SIG-M5 treated with dmso at 0.1 percent for 504 hours (cell line): Measurements from ENCODE around the gene WWC1.
A peak's percentile ranks its signal among the peaks of the same experiment; 100 is the strongest.

Experiments used
- DNase-seq: peaks from one replicate; lab custom pipeline; 2025; ENCODE audit not compliant: unreplicated experiment; lab: John Stamatoyannopoulos, UW

Gene WWC1

GRCh38 chr5:168291342-168291963 is at the start of gene WWC1:
WWC1 (plus strand) TSS chr5:168291645; CDS start chr5:168292153, 508 bp downstream.
- DNase-seq, result peak; percentile 71

DNA sequence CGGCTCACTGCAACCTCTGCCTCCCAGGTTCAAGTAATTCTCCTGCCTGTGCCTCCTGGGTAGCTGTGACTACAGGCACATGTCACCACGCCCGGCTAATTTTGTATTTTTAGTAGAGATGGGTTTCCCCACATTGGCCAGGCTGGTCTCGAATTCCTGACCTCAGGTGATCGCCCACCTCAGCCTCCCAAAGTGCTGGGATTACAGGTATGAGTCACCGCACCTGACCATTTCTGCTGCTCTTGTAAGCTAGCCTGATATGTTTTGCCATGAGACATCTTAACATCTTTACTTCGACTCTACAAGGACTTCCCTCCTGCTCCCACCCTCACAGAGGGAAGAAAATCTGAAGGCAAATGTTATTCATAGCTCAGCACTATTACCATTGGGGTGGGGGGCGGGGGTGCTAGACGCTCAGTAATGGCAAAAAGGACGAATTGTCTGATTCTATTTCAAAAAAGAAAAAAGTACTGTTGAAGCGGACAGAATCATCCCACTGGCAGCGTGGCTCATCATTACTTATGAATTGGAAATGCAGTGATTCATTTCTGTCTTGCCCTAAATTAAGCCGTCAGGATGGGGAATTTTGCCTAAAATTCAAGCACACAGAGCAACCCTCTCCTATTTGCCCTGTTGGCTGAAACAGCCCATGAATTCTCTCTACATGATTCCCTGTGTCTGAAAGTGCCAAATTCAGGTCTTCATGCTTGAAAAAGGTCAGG is 46.4 kb upstream of the WWC1 start:
- no peak for DNase-seq

GRCh38 chr5:168249923-168250322 is 41.5 kb upstream of the WWC1 start:
- DNase-seq, result no peak

DNA sequence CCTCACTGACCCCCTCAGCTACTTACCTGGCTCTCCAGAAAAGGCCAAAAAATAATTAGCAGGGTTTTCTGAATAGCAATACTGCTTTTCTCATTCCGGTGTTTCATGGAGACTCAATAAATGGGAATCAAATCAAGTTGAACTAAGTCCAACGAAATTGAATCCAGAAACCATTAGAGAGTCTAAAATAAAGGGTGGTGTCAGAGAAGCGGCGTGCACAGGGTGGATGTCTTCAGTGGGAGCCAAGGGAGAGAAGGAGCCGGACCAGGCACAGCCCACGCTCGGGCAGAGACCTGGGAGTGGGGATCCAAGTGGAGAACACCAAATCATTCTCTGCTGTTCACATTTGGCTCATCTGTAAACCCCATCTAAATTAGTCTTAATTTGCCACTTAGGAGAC is 40.2 kb upstream of the WWC1 start:
- no peak for DNase-seq

DNA sequence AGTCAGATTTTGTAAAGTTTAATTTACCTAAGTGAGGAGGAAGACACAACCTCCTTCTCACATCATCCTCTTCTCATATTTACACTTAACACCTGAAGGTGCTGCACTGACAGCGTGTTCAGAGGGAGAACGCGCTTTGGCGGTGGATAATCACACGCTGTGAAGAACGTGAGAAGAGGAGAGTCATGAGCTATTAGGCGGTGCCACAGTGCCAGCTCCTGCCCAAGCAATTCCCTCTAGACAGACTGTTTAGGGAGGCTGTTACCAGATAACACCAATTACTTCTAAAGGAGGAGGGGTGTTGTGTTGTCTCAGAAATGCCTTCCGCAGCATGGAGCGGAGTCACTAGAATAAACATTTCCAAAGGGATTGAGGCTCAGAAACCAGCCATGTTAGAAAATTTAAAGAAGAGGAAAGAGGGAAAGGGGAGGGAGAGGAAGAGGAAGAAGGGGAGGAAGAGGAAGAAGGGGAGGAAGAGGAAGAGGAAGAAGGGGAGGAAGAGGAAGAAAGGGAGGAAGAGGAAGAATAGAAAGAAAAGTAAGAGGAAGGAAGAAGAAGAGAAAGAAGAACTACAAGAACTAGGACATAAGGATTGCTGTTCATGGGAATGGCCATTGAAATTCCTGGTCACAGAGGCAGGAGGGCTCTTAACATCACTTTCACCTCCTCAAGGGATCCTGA is 37.3 kb upstream of the WWC1 start:
- no peak for DNase-seq

DNA sequence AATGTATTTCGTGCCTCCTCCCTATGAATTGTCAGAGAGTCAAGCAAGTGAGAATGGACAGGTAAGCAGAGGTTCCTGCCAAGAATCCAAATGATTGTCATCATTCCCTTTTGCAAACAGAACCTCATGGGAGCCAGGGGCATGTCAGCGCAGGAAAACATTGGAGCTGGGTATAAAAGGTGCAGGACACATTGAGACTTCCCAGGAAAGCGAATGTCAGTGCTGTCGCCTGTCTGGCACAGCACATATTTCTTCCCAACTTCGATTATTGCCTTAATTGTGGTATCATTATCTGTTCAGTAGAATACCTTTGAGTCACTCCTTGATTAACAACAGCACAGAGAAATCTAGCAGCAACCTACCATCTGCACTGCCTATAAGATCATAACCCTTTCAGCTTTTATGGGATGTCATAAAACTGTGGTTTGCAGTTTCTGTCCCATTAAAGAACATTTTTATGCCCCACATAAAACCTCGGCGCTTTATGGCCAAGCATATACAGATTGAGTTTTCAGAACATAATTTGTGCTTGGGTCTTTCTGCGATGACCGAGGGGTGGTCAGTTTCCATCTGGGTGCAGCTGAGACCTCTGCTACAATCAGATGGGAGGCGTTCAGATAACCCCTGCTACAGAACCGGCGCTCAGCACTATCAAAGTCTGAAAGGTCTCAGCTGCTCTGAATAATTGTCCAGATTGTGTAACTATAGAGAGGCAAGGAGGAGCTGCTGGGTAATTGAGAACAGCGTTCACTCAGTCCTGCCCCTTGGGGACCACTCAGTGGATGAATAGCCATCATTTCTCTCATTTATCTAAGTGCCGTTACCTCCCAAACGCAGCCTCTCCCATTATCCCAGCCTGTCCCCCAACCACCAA is 30.9 kb upstream of the WWC1 start:
- no peak for DNase-seq

DNA sequence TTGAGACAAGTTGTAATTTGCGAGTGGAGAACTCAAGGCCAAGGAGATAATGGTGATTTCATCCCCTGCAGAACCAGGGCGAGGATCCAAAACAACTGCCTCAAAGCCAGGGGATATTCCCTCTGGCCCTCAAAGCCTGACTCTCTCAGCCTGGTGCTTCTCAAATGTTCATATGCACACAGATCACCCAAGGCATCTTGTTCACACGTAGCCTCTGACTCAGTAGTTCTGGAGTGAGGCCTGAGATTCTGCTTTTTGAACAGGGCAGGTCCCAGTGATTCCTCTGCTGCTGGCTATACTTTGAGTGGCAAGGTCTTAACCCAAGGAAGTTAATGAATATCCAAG is 30.2 kb upstream of the WWC1 start:
- DNase-seq, result no peak

- DNase-seq, result no peak
These were observed 29.3 kb upstream of the WWC1 start for GRCh38 chr5:168262042-168262743.

DNA sequence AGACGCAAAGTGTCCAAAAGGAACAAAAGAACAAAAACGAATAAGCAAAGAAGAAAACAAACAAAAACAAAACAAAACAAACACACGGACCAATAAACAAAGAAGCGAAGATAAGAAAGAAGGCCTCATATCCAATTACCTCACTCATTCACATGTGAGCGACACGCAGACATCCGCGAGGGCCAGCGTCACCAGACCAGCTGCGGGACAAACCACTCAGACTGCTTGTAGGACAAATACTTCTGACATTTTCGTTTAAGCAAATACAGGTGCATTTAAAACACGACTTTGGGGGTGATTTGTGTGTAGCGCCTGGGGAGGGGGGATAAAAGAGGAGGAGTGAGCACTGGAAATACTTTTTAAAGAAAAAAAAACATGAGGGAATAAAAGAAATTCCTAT is 28.3 kb upstream of the WWC1 start:
- DNase-seq, result no peak

DNA sequence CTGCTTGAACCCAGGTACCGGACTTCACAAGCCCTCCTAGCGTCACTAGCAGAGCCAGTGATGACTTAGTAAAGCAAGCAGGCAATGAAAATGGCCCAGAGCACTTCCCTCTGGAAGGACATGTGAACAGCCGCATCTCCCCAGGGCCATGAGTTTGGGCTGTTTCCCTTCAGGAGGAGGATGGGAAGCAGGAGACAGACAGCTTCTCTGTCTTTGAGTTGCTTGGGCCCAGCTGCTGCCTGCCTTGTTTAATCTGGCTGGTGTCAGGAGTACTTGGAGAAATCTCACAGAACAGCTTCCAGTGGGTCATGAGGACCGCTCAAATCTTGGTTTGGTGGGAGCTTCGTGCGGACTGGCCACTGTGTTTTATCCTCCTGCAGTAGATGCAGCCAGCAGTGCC is 25.4 kb upstream of the WWC1 start:
- DNase-seq, result no peak

DNA sequence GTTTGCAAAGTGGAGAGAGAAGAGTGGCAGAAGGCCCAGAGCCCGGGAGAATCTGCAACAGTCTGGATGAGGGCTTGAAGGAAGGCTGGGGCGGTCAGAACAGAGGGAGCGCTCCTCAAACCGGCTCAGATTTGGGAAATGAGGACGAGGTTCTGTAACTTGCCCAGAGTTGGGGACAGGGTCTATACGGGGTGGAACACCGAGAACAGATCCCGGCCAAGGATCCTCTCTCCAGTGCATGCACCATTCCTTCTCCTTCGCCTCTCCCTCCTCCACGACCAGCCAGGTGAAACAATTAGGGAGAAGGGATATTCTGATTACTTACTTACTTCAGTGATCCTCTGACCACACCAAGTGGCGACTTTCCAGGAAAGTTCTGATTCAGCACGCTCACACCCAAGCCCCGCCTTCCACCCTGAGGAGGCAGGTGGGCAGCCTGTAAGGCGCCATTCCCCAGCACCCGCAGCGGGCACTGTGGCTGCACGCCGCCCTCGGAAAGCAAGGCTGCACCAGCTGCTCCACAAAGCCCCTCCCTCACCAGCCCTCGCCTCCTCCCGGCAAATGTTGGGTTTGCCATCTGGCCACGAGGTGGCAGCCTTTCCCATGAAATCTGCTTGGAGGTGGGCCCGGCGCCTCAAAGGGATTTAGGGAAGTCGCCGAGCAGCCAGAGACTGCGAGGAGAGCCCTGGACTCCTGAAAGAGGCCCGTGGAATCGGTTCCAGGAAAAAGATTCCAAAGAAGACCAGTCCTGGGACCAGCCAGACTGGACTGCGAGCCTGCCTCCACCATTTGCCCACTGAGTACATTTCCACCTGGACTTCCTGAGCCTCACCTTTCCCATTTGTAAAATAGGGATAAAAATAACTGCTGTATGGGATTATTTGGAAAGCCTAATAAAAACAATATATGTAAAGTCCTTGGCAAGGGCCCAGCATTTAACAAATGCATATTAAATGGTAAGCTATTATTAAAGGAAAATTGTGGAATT is 22.2 kb upstream of the WWC1 start:
- DNase-seq, result peak; percentile 82

- DNase-seq, result no peak
These were observed 21.5 kb upstream of the WWC1 start for GRCh38 chr5:168269937-168270330.

DNA sequence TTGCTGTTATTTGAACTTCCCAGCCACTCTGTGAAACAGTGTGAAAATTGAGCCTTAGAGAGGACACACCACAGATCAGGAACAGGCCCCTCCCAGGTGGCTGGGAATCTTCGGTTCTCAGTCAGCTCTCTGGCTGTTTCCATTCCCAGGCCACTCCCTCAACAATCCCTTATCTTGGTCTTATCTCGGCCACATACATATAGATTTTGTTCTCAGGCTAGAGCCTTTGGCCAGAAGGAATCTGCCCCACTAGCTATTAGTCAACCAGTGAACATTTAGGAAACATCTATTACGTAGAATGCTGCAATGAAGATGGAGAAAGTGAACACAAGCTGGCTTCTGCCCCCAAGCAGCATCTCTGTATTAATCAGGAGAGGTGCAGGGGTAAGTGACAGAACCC is 21.0 kb upstream of the WWC1 start:
- no peak for DNase-seq

GRCh38 chr5:168273056-168273980 is 18.1 kb upstream of the WWC1 start:
- DNase-seq, result no peak

- DNase-seq, result no peak
These were observed 17.0 kb upstream of the WWC1 start for GRCh38 chr5:168274406-168274805.

DNA sequence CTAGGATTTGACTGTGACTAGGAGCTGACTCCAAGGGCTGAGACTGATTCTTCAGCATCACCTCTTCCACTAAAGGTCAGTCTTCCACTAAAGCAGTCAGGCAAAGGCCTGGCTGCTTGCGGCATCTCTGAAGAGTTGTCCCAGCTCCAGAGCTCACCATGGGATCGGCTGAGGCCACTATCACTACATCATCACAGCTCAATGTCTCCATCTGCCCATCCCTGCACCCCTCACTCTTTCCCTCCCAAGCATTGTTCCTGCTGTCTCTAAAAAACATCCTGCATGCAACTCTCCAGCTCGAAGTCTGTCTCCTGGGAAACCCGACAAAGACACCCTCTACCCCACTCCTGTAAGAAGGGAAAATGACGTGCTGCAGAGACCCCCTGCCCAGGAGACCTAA is 15.5 kb upstream of the WWC1 start:
- DNase-seq, result no peak

- DNase-seq, result peak; percentile 90
These were observed 9.3 kb upstream of the WWC1 start for GRCh38 chr5:168282120-168282519.

DNA sequence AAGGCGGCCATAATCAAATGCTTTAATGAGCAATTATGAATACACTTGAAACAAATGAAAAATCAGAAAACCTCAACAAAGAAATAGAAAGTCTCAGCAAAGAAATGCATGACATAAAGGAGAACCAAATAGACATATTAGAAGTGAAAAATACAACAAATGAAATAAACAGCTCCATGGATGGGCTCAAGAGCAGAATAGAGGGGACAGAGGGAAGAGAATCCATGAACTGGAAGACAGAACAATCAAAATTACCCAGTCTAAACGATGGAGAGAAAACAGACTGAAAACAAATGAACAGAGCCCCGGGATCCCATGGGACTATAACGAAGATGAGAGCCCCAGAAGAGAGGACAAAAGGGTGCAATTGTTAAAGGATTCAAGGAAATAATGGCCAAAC is 6.6 kb upstream of the WWC1 start:
- DNase-seq, result no peak

DNA sequence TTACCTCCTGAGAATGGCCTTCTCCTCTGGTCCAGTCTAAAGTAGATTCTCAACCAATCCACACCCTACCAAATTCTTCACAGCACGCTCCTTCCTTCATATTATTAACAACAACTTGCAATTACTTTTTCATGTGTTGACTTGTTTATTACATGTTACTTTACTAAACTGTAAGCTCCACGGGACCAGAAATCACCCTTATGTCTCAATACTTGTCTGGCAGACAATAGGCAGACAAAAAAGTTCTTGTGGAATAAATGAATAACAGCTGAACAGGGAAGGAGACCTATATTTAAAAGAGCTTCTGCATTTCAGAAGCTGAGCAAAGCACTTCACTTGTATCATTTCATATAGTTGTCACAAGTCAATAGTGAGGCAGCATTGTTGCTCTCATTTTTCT is 5.7 kb upstream of the WWC1 start:
- no peak for DNase-seq
